Hepatocyte (in vitro differentiated cells): ENCODE data around the gene PEAR1.

Experiments used
- CTCF ChIP-seq: fragments of 200-600 bp; sonication (generic); IDR thresholded peaks from 2 replicates; pipeline ENCODE4 v1.5.1; 2016; ENCODE audit warnings: antibody characterized with exemption, mild to moderate bottlenecking; ENCODE audit not compliant: poor library complexity
- EZH2phosphoT487 ChIP-seq: fragments of 200-600 bp; sonication (generic); IDR thresholded peaks from one replicate; pipeline ENCODE4 v1.6.1; 2018; ENCODE audit warnings: antibody characterized with exemption, mild to moderate bottlenecking, low read depth, moderate library complexity; ENCODE audit not compliant: unreplicated experiment, severe bottlenecking

- no peak for TF ChIP-seq CTCF
- no peak for TF ChIP-seq EZH2phosphoT487
Measured at GRCh38 chr1:156895927-156896326, 2.4 kb downstream of the PEAR1 start.
